GM21717 (cell line): ENCODE measurements around the gene TNFAIP2.
A peak's percentile ranks its signal among the peaks of the same experiment; 100 is the strongest.

Experiments used
- ATAC-seq: cut with Tn5 transposase; IDR thresholded peaks from one replicate; pipeline ENCODE4 v1.9.1; 2021; ENCODE audit warnings: mild to moderate bottlenecking, moderate library complexity; ENCODE audit not compliant: unreplicated experiment

TNFAIP2 gene

GRCh38 chr14:103134405-103134804 lies 11.1 kb downstream of the TNFAIP2 start:
- no peak for ATAC-seq

GRCh38 chr14:103134919-103135318 lies 11.7 kb downstream of the TNFAIP2 start:
- ATAC-seq = no peak

- ATAC-seq = no peak
These were observed 12.3 kb downstream of the TNFAIP2 start for GRCh38 chr14:103135333-103136260.

GRCh38 chr14:103136388-103137271 lies 13.4 kb downstream of the TNFAIP2 start:
- no peak for ATAC-seq

GRCh38 chr14:103137689-103138300 lies 14.5 kb downstream of the TNFAIP2 start:
- ATAC-seq = no peak

GRCh38 chr14:103138301-103139131 lies 15.3 kb downstream of the TNFAIP2 start:
- no peak for ATAC-seq

GRCh38 chr14:103139132-103140025 lies 16.1 kb downstream of the TNFAIP2 start:
- no peak for ATAC-seq

- peak; percentile 57 for ATAC-seq
These were observed 17.3 kb downstream of the TNFAIP2 start for GRCh38 chr14:103140316-103141109.

- ATAC-seq = peak; percentile 14
These were observed 18.0 kb downstream of the TNFAIP2 start for GRCh38 chr14:103141117-103141796.

- no peak for ATAC-seq
These were observed 18.8 kb downstream of the TNFAIP2 start for GRCh38 chr14:103142026-103142425.

GRCh38 chr14:103142721-103143302 lies 19.6 kb downstream of the TNFAIP2 start:
- no peak for ATAC-seq

GRCh38 chr14:103143506-103143905 lies 20.2 kb downstream of the TNFAIP2 start:
- ATAC-seq = no peak

- ATAC-seq = no peak
These were observed 20.8 kb downstream of the TNFAIP2 start for GRCh38 chr14:103144085-103144484.

GRCh38 chr14:103146141-103146709 lies 23.0 kb downstream of the TNFAIP2 start:
- no peak for ATAC-seq

- no peak for ATAC-seq
These were observed 26.3 kb downstream of the TNFAIP2 start for GRCh38 chr14:103149351-103150237.

GRCh38 chr14:103151270-103151945 lies 28.1 kb downstream of the TNFAIP2 start:
- ATAC-seq = no peak
